VCaP (cell line): ENCODE measurements around the gene TBX21.
"Not testable (repeated sequence)": the region's sequence is repeated elsewhere in the genome, so short reads cannot be mapped to it uniquely, and the experiment has no call there.

Experiments used
- H3K27ac ChIP-seq: fragments of 450-650 bp; 2 replicates; pipeline ENCODE4 v1.5.1; 2017
- CTCF ChIP-seq: fragments of 450-650 bp; conservative IDR thresholded peaks from 2 replicates; pipeline ENCODE4 v1.5.1; 2017; ENCODE audit warnings: mild to moderate bottlenecking, moderate library complexity

Gene TBX21

GRCh38 chr17:47738178-47738577 lies 5.1 kb downstream of the TBX21 start:
- no peak for TF ChIP-seq CTCF
- no peak overlapping the region for H3K27ac ChIP-seq

- H3K27ac ChIP-seq: no peak overlapping the region
- TF ChIP-seq CTCF: no peak
Observed at GRCh38 chr17:47739150-47739549, 6.1 kb downstream of the TBX21 start.

GRCh38 chr17:47739945-47740344 lies 6.9 kb downstream of the TBX21 start:
- H3K27ac ChIP-seq: not testable (repeated sequence)

DNA sequence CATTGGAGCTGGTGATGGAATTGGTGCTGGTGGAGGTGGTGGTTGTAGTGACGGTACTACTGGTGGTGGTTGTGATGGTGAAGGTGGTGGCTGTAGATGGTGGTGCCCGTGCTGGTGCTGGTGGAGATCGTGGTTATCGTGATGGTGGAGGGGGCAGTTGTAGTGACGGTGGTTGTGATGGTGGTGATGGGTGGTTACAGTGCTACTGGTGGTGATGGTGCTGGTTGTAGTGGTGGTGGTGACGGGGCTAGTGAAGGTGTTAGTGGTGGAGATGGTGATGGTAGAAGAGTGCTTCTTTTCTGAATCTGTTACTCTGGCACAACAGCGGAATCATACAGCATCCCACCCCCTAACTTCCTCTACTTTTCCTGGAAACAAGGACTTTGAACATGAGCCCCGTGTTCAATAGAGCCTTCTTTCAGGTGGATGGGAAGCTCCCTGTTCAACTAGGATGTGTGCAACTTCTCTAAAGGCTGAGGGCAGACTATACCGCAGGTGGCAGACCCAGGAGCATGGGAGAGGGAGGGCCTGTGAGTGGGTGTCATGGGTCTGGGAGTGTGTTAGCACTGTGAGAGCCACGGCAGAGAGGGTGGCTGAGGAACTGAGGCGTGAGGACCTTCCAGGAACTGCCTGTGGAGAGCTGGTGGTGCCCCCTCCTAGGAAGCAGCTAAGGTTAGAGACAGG lies 8.2 kb downstream of the TBX21 start:
- no peak for TF ChIP-seq CTCF
- no peak overlapping the region for H3K27ac ChIP-seq

GRCh38 chr17:47741793-47742145 lies 8.7 kb downstream of the TBX21 start:
- TF ChIP-seq CTCF: no peak
- H3K27ac ChIP-seq: no peak overlapping the region

DNA sequence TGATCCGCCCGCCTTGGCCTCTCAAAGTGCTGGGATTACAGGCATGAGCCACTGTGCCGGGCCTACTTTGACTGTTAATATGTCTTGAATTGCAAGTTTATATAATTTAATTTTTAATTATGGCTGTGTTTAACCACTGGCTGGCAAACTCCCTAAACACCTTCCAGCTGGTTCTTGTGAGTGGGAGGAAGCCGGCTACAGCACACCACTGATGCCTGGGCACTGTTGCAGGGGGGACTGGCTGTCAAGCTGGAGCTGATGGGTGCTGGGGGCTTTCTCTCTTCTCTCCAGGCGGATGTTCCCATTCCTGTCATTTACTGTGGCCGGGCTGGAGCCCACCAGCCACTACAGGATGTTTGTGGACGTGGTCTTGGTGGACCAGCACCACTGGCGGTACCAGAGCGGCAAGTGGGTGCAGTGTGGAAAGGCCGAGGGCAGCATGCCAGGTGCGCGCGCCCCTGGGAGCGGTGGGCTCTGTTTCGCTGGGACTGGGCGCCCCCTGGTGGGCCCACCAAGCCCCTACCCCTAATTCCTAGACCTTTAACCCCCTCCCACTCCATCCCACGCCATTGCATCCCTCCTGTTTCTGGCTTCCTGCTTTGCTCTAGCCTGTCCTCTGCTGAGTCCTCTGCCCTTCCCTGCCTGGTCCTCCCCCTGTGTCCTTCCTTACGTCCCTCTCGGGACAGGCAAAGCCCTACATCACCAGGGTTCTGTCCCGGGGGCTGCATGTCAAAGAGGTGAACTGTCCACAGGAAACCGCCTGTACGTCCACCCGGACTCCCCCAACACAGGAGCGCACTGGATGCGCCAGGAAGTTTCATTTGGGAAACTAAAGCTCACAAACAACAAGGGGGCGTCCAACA lies 9.5 kb downstream of the TBX21 start:
- peak; percentile 49 for TF ChIP-seq CTCF
- no peak overlapping the region for H3K27ac ChIP-seq

DNA sequence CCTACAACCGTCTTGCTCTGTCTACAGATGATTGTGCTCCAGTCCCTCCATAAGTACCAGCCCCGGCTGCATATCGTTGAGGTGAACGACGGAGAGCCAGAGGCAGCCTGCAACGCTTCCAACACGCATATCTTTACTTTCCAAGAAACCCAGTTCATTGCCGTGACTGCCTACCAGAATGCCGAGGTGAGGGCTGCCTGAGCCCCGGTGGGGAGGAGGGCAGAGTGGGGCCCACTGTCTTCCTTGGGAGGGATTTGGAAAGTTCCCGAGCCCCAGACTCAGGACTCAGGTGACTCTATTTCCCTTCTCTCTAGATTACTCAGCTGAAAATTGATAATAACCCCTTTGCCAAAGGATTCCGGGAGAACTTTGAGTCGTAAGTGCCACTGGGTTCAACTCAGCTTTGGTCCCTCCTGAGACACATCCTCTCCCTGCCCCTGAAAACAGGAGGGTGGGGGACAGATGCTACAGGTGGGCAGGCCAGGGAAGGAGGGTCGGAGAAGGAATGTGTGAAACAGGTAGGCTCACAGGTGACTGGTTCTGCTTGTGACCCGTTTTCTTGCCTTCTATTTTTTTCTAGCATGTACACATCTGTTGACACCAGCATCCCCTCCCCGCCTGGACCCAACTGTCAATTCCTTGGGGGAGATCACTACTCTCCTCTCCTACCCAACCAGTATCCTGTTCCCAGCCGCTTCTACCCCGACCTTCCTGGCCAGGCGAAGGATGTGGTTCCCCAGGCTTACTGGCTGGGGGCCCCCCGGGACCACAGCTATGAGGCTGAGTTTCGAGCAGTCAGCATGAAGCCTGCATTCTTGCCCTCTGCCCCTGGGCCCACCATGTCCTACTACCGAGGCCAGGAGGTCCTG lies 11.4 kb downstream of the TBX21 start:
- H3K27ac ChIP-seq: no peak overlapping the region
- no peak for TF ChIP-seq CTCF
